WTC11 (cell line): ENCODE data around the gene GLT8D1. TPM values are rescaled to one million over a fixed set of nuclear protein-coding genes. Genes with fewer than 3 reads are reported as not detected.

Experiments used
- ATAC-seq: fragments of 200-7000 bp; cut with Tn5 transposase; 2 replicates; pipeline ENCODE4 v1.10.0; 2021; ENCODE audit warnings: mild to moderate bottlenecking, moderate library complexity
- Bru-seq: library from RNA; stranded (reverse); fragments of 400-500 nt; gene quantifications from one replicate; lab custom pipeline; 2021; lab: Mats Ljungman, UMichigan
- CTCF ChIA-PET: fragments of 300-600 bp; sonication (Branson Sonifier 250); formaldehyde crosslinking; loops from one replicate; lab custom pipeline; 2021; ENCODE audit warnings: antibody characterized with exemption; lab: Charles Lee
- POLR2A ChIA-PET: fragments of 350-600 bp; sonication (Branson Sonifier 250); formaldehyde crosslinking; loops from one replicate; lab custom pipeline; 2021; ENCODE audit warnings: antibody characterized with exemption; lab: Charles Lee
- DNase-seq: peaks from one replicate; pipeline ENCODE4 v3.0.0; 2021; ENCODE audit warnings: low spot score
- H3K27ac Mint-ChIP-seq: 2 replicates; pipeline ENCODE4 v1.8.0; 2021; ENCODE audit warnings: mixed read lengths
- H3K27me3 Mint-ChIP-seq: 2 replicates; pipeline ENCODE4 v1.8.0; 2021; ENCODE audit warnings: low read depth, mild to moderate bottlenecking, moderate library complexity, mixed read lengths
- H3K36me3 Mint-ChIP-seq: 2 replicates; pipeline ENCODE4 v1.8.0; 2021; ENCODE audit warnings: mixed read lengths
- H3K4me1 Mint-ChIP-seq: 2 replicates; pipeline ENCODE4 v1.8.0; 2022; ENCODE audit warnings: mixed read lengths
- H3K4me3 Mint-ChIP-seq: 2 replicates; pipeline ENCODE4 v1.8.0; 2021; ENCODE audit warnings: mild to moderate bottlenecking, moderate library complexity, mixed read lengths
- H3K9me3 Mint-ChIP-seq: 2 replicates; pipeline ENCODE4 v1.8.0; 2021; ENCODE audit warnings: mixed read lengths
- ATF1 ChIP-seq: sonication (generic); formaldehyde crosslinking; IDR thresholded peaks from 2 replicates; pipeline ENCODE4 v1.8.1; 2023; ENCODE audit warnings: mild to moderate bottlenecking, moderate library complexity, missing genetic modification reagents
- CBFB ChIP-seq: sonication (generic); formaldehyde crosslinking; IDR thresholded peaks from 2 replicates; pipeline ENCODE4 v1.8.1; 2022; ENCODE audit warnings: mild to moderate bottlenecking, low read depth, missing genetic modification reagents
- CREM ChIP-seq: sonication (generic); formaldehyde crosslinking; IDR thresholded peaks from 2 replicates; pipeline ENCODE4 v1.8.1; 2022; ENCODE audit warnings: mild to moderate bottlenecking, missing genetic modification reagents, moderate library complexity
- ETV6 ChIP-seq: sonication (generic); formaldehyde crosslinking; IDR thresholded peaks from 2 replicates; pipeline ENCODE4 v1.8.1; 2022; ENCODE audit warnings: mild to moderate bottlenecking, missing genetic modification reagents
- FOXJ3 ChIP-seq: sonication (generic); formaldehyde crosslinking; IDR thresholded peaks from 2 replicates; pipeline ENCODE4 v1.9.0; 2021; ENCODE audit warnings: missing genetic modification reagents, mild to moderate bottlenecking, borderline replicate concordance
- FOXK1 ChIP-seq: sonication (generic); formaldehyde crosslinking; IDR thresholded peaks from 2 replicates; pipeline ENCODE4 v1.8.0; 2022; ENCODE audit warnings: mild to moderate bottlenecking, moderate library complexity, missing genetic modification reagents
- FOXP1 ChIP-seq: sonication (generic); formaldehyde crosslinking; IDR thresholded peaks from 2 replicates; pipeline ENCODE4 v1.8.0; 2022; ENCODE audit warnings: missing genetic modification reagents, mild to moderate bottlenecking, moderate library complexity, borderline replicate concordance
- HMGA2 ChIP-seq: fragments of 250-450 bp; sonication (Bioruptor Pico); IDR thresholded peaks from 2 replicates; pipeline ENCODE4 v1.4.0; 2021; ENCODE audit warnings: mild to moderate bottlenecking, moderate library complexity
- MYBL2 ChIP-seq: sonication (generic); formaldehyde crosslinking; IDR thresholded peaks from 2 replicates; pipeline ENCODE4 v1.8.1; 2023; ENCODE audit warnings: mild to moderate bottlenecking, moderate library complexity, missing genetic modification reagents
- NFE2L1 ChIP-seq: sonication (generic); formaldehyde crosslinking; IDR thresholded peaks from 2 replicates; pipeline ENCODE4 v1.8.1; 2023; ENCODE audit warnings: missing genetic modification reagents
- NFYB ChIP-seq: sonication (generic); formaldehyde crosslinking; conservative IDR thresholded peaks from 2 replicates; pipeline ENCODE4 v1.8.0; 2022; ENCODE audit warnings: low read depth, missing genetic modification reagents
- NR3C1 ChIP-seq: sonication (generic); formaldehyde crosslinking; conservative IDR thresholded peaks from 2 replicates; pipeline ENCODE4 v1.8.1; 2023; ENCODE audit warnings: low read depth, mild to moderate bottlenecking, missing genetic modification reagents
- OVOL2 ChIP-seq: fragments of 250-450 bp; sonication (Bioruptor Pico); IDR thresholded peaks from 2 replicates; pipeline ENCODE4 v1.9.0; 2021; ENCODE audit warnings: mild to moderate bottlenecking, borderline replicate concordance
- SMAD3 ChIP-seq: sonication (generic); formaldehyde crosslinking; IDR thresholded peaks from 2 replicates; pipeline ENCODE4 v1.8.0; 2022; ENCODE audit warnings: missing genetic modification reagents, mild to moderate bottlenecking, borderline replicate concordance
- SP1 ChIP-seq: sonication (generic); formaldehyde crosslinking; conservative IDR thresholded peaks from 2 replicates; pipeline ENCODE4 v1.8.1; 2022; ENCODE audit warnings: missing genetic modification reagents
- ZNF138 ChIP-seq: sonication (generic); formaldehyde crosslinking; conservative IDR thresholded peaks from 2 replicates; pipeline ENCODE4 v1.8.1; 2022; ENCODE audit warnings: mild to moderate bottlenecking, moderate library complexity, missing genetic modification reagents
- ZNF232 ChIP-seq: sonication (generic); formaldehyde crosslinking; IDR thresholded peaks from 2 replicates; pipeline ENCODE4 v1.8.0; 2022; ENCODE audit warnings: mild to moderate bottlenecking, missing genetic modification reagents
- long read RNA-seq, 3 experiments: library from RNA in 1 of 3; library from capped mRNA in 1 of 3; library from polyadenylated mRNA in 1 of 3; unstranded in 2 of 3; stranded (forward) in 1 of 3; transcript quantifications; one replicate each; pipeline ENCODE4 v2.0.0, GENCODE V29; 2021
- total RNA-seq: library from RNA; stranded (reverse); gene quantifications from 3 replicates; pipeline ENCODE4 v1.2.3, GENCODE V29; 2021
- TF ChIP-seq, protein P1 (sequence below): sonication (generic); formaldehyde crosslinking; conservative IDR thresholded peaks from 2 replicates; pipeline ENCODE4 v1.8.1; 2022; ENCODE audit warnings: mild to moderate bottlenecking, missing genetic modification reagents
- TF ChIP-seq, protein P2 (sequence below): sonication (generic); formaldehyde crosslinking; IDR thresholded peaks from 2 replicates; pipeline ENCODE4 v1.8.1; 2022; ENCODE audit warnings: mild to moderate bottlenecking, missing genetic modification reagents, moderate library complexity, borderline replicate concordance
- TF ChIP-seq, protein P3 (sequence below): sonication (generic); formaldehyde crosslinking; IDR thresholded peaks from 2 replicates; pipeline ENCODE4 v1.8.0; 2023; ENCODE audit warnings: mild to moderate bottlenecking, missing genetic modification reagents
- TF ChIP-seq, protein P4 (sequence below): fragments of 250-450 bp; sonication (Bioruptor Pico); IDR thresholded peaks from 2 replicates; pipeline ENCODE4 v1.9.0; 2021; ENCODE audit warnings: moderate library complexity, mild to moderate bottlenecking, inconsistent platforms, borderline replicate concordance
- TF ChIP-seq, protein P5 (sequence below): sonication (generic); formaldehyde crosslinking; IDR thresholded peaks from 2 replicates; pipeline ENCODE4 v1.8.0; 2022; ENCODE audit warnings: mild to moderate bottlenecking, missing genetic modification reagents
- TF ChIP-seq, protein P6 (sequence below): sonication (generic); formaldehyde crosslinking; IDR thresholded peaks from 2 replicates; pipeline ENCODE4 v1.8.1; 2023; ENCODE audit warnings: mild to moderate bottlenecking, missing genetic modification reagents

The GLT8D1 gene
- total RNA-seq (41.2 to 46.0 TPM (median 43.8 TPM) in 3 replicates), Bru-seq, nascent RNA (percentile 78 among the genes with signal in this experiment)
- long read RNA-seq, experiment 1, transcript GLT8D1-201 (10 exons, 1,849 nt) = major isoform, 37 of 108 reads
- long read RNA-seq, experiment 1, partial matches to known transcripts = 6 of 108 reads
- long read RNA-seq, experiment 1, other reads (novel, unspliced or antisense) = 64 of 108 reads
- long read RNA-seq, experiment 2, transcript GLT8D1-213 (10 exons, 1,577 nt) = minor isoform, 5 of 58 reads
- long read RNA-seq, experiment 2, transcript GLT8D1-201 (10 exons, 1,849 nt) = major isoform, 13 of 58 reads
- long read RNA-seq, experiment 2, partial matches to known transcripts = 14 of 58 reads
- long read RNA-seq, experiment 2, other reads (novel, unspliced or antisense) = 26 of 58 reads
- long read RNA-seq, experiment 3, partial matches to known transcripts = 26 of 43 reads
- long read RNA-seq, experiment 3, other reads (novel, unspliced or antisense) = 14 of 43 reads

- peak; percentile 91 for ATAC-seq
- Mint-ChIP-seq H3K27ac (peak within 1 kb of the TSS; percentile 77), H3K27me3 (no peaks in the 10 kb centered on the region), H3K4me1 (peaks cover 13% of the 10 kb centered on the region), H3K36me3 (peaks cover 7% of the 10 kb centered on the region), H3K9me3 (no peaks in the 10 kb centered on the region), H3K4me3 (peak within 1 kb of the TSS; percentile 96)
- ChIA-PET POLR2A (interaction anchor here (0.6 to 1.9 kb wide), 3 partner anchors 8 to 11 kb away, joined by 3 to 5 read pairs (median 4); no protein-coding TSS in a partner anchor), CTCF (interaction anchor here (0.8 to 1.6 kb wide), 3 partner anchors 9 to 114 kb away, joined by 3 to 6 read pairs (median 3); no protein-coding TSS in a partner anchor)
- peak; percentile 77 for DNase-seq
- 0 out of 2 replicates have a peak, but pooled peaks have one; percentile 66 for TF ChIP-seq NFE2L1
- TF ChIP-seq, protein P1, sequence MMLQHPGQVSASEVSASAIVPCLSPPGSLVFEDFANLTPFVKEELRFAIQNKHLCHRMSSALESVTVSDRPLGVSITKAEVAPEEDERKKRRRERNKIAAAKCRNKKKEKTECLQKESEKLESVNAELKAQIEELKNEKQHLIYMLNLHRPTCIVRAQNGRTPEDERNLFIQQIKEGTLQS (CRISPR knock-in tag) = no peak
- peak; percentile 82; the same call in 1 of the 2 replicates for TF ChIP-seq ATF1 (CRISPR knock-in tag)
- TF ChIP-seq ETV6 (CRISPR knock-in tag) = 0 out of 2 replicates have a peak, but pooled peaks have one; percentile 10
- TF ChIP-seq, protein P2, sequence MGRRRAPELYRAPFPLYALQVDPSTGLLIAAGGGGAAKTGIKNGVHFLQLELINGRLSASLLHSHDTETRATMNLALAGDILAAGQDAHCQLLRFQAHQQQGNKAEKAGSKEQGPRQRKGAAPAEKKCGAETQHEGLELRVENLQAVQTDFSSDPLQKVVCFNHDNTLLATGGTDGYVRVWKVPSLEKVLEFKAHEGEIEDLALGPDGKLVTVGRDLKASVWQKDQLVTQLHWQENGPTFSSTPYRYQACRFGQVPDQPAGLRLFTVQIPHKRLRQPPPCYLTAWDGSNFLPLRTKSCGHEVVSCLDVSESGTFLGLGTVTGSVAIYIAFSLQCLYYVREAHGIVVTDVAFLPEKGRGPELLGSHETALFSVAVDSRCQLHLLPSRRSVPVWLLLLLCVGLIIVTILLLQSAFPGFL (CRISPR knock-in tag) = 0 out of 2 replicates have a peak, but pooled peaks have one; percentile 63
- TF ChIP-seq, protein P3, sequence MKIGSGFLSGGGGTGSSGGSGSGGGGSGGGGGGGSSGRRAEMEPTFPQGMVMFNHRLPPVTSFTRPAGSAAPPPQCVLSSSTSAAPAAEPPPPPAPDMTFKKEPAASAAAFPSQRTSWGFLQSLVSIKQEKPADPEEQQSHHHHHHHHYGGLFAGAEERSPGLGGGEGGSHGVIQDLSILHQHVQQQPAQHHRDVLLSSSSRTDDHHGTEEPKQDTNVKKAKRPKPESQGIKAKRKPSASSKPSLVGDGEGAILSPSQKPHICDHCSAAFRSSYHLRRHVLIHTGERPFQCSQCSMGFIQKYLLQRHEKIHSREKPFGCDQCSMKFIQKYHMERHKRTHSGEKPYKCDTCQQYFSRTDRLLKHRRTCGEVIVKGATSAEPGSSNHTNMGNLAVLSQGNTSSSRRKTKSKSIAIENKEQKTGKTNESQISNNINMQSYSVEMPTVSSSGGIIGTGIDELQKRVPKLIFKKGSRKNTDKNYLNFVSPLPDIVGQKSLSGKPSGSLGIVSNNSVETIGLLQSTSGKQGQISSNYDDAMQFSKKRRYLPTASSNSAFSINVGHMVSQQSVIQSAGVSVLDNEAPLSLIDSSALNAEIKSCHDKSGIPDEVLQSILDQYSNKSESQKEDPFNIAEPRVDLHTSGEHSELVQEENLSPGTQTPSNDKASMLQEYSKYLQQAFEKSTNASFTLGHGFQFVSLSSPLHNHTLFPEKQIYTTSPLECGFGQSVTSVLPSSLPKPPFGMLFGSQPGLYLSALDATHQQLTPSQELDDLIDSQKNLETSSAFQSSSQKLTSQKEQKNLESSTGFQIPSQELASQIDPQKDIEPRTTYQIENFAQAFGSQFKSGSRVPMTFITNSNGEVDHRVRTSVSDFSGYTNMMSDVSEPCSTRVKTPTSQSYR (CRISPR knock-in tag) = 0 out of 2 replicates have a peak, but pooled peaks have one; percentile 12
- TF ChIP-seq NFYB (CRISPR knock-in tag) = 0 out of 2 replicates have a peak, but pooled peaks have one; percentile 2
- peak; percentile 49; the same call in 1 of the 2 replicates for TF ChIP-seq CBFB (CRISPR knock-in tag)
- TF ChIP-seq CREM (CRISPR knock-in tag) = peak; percentile 82
- peak; percentile 14; the same call in 1 of the 2 replicates for TF ChIP-seq ZNF232 (CRISPR knock-in tag)
- TF ChIP-seq FOXP1 (CRISPR knock-in tag) = no peak; the same call in 1 of the 2 replicates
- no peak; the same call in 1 of the 2 replicates for TF ChIP-seq NR3C1 (CRISPR knock-in tag)
- no peak for TF ChIP-seq ZNF138 (CRISPR knock-in tag)
- TF ChIP-seq SP1 (CRISPR knock-in tag) = peak; percentile 74
- TF ChIP-seq HMGA2 (CRISPR knock-in tag) = no peak
- TF ChIP-seq, protein P4, sequence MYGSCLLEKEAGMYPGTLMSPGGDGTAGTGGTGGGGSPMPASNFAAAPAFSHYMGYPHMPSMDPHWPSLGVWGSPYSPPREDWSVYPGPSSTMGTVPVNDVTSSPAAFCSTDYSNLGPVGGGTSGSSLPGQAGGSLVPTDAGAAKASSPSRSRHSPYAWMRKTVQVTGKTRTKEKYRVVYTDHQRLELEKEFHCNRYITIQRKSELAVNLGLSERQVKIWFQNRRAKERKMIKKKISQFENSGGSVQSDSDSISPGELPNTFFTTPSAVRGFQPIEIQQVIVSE (CRISPR knock-in tag) = no peak
- no peak for TF ChIP-seq FOXJ3
- TF ChIP-seq, protein P5, sequence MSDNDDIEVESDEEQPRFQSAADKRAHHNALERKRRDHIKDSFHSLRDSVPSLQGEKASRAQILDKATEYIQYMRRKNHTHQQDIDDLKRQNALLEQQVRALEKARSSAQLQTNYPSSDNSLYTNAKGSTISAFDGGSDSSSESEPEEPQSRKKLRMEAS = peak; percentile 85
- peak; percentile 83; the same call in 1 of the 2 replicates for TF ChIP-seq MYBL2 (CRISPR knock-in tag)
- TF ChIP-seq, protein P6, sequence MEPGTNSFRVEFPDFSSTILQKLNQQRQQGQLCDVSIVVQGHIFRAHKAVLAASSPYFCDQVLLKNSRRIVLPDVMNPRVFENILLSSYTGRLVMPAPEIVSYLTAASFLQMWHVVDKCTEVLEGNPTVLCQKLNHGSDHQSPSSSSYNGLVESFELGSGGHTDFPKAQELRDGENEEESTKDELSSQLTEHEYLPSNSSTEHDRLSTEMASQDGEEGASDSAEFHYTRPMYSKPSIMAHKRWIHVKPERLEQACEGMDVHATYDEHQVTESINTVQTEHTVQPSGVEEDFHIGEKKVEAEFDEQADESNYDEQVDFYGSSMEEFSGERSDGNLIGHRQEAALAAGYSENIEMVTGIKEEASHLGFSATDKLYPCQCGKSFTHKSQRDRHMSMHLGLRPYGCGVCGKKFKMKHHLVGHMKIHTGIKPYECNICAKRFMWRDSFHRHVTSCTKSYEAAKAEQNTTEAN (CRISPR knock-in tag) = 0 out of 2 replicates have a peak, but pooled peaks have one; percentile 1
- peak; percentile 46; the same call in 1 of the 2 replicates for TF ChIP-seq SMAD3 (CRISPR knock-in tag)
- no peak for TF ChIP-seq OVOL2 (CRISPR knock-in tag)
- peak; percentile 73; the same call in 1 of the 2 replicates for TF ChIP-seq FOXK1 (CRISPR knock-in tag)
Observed at GRCh38 chr3:52705688-52706686, at the start of gene GLT8D1, which contains the start of gene SPCS1. GLT8D1 (minus strand) TSS chr3:52705791; CDS start chr3:52700460, 5,331 bp downstream. SPCS1 (plus strand) TSS chr3:52706106; CDS start chr3:52706247, 141 bp downstream.
